Measurements from ENCODE around the gene ELOVL6. TPM values are rescaled to one million over a fixed set of nuclear protein-coding genes. Genes with fewer than 3 reads are reported as not detected.
A peak's percentile ranks its signal among the peaks of the same experiment; 100 is the strongest.

The ELOVL6 gene
- total RNA-seq, 1 experiment from 2014 or later = 23.5 TPM

GRCh38 chr4:110106931-110107296 is 91.5 kb downstream of the ELOVL6 start:
- Mint-ChIP-seq H3K4me1 (ENCODE audit: insufficient read depth, unreplicated experiment) (peaks cover 14% of the 10 kb centered on the region), H3K27me3 (ENCODE audit: insufficient read depth, unreplicated experiment) (no peaks in the 10 kb centered on the region), H3K27ac (ENCODE audit: low read depth, unreplicated experiment) (peak overlapping the region; percentile 54), H3K36me3 (ENCODE audit: insufficient read depth, unreplicated experiment) (peaks cover 2% of the 10 kb centered on the region), H3K9me3 (ENCODE audit: unreplicated experiment) (no peaks in the 10 kb centered on the region), H3K4me3 (ENCODE audit: unreplicated experiment) (no peak overlapping the region)
- peak; percentile 54 for DNase-seq (ENCODE audit: unreplicated experiment)
- ChIA-PET CTCF (interaction anchor here (1.0 kb wide), 1 partner anchor 256 kb away, joined by 3 read pairs; no protein-coding TSS in a partner anchor), POLR2A (interaction anchor here (1.0 to 2.4 kb wide), 8 partner anchors 13 to 90 kb away, joined by 3 to 10 read pairs (median 5); no protein-coding TSS in a partner anchor)
- TF ChIP-seq CTCF (IDR thresholded peaks at IDR 0.05; ENCODE audit: unreplicated experiment) = no peak
- no TSS peak for BruUV-seq (replicated peaks)
- intact Hi-C loops (cut with micrococcal nuclease) = no loop called here

DNA sequence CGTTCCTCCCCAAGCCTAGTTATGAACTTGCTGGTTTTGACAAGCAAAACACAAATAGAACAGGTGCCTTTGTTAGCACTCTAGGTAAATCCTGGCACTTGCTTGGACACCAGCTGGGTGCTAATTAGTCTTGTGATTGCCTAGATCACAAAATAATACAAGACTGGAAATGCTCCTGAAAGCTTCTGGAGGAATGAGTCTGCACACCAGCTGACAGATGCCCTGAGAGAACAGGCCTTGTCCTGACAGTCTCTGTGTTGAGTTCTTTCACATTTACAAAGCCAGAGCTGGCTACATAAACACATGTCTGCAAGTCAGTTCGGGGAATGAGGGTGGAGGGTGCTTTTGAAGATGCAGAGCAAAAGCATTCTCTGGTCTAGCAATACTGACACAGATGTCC is 93.8 kb downstream of the ELOVL6 start:
- H3K27ac Mint-ChIP-seq (ENCODE audit: low read depth, unreplicated experiment) = no peak overlapping the region
- CTCF ChIA-PET = interaction anchor here (0.9 kb wide), 1 partner anchor 11 kb away, joined by 4 read pairs; no protein-coding TSS in a partner anchor
- peaks cover 16% of the 10 kb centered on the region for H3K4me1 Mint-ChIP-seq (ENCODE audit: insufficient read depth, unreplicated experiment)
- POLR2A ChIA-PET = interaction anchor here (0.7 to 1.4 kb wide), 2 partner anchors 94 to 357 kb away, joined by 3 read pairs; partner anchors contain the start of gene ELOVL6
- no peaks in the 10 kb centered on the region for H3K27me3 Mint-ChIP-seq (ENCODE audit: insufficient read depth, unreplicated experiment)
- no peak overlapping the region for H3K4me3 Mint-ChIP-seq (ENCODE audit: unreplicated experiment)
- no peaks in the 10 kb centered on the region for H3K9me3 Mint-ChIP-seq (ENCODE audit: unreplicated experiment)
- BruUV-seq (replicated peaks) = no TSS peak
- no peaks in the 10 kb centered on the region for H3K36me3 Mint-ChIP-seq (ENCODE audit: insufficient read depth, unreplicated experiment)
- intact Hi-C loops (cut with micrococcal nuclease) = no loop called here
- no peak for DNase-seq (ENCODE audit: unreplicated experiment)
- no peak for TF ChIP-seq CTCF (IDR thresholded peaks at IDR 0.05; ENCODE audit: unreplicated experiment)

DNA sequence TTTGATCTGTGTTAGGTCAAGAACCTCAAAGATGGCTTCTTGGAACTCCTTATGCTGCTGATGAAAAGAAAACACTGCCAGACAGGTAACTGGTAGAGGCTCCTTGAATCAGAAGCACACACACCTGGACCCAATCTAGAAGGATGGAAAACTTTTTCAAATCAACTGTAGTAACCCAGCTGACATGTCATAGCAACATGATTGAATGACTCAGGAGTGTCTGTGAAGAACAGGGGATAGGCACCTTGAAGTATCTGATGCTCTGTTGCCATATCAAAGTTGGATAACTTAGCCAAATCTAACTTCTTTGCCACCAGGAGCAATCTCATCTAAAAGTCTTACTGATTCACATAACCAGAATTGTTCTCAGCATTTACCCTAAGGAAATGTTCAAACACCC is 98.8 kb downstream of the ELOVL6 start:
- no TSS peak for BruUV-seq (replicated peaks)
- Mint-ChIP-seq H3K27me3 (ENCODE audit: insufficient read depth, unreplicated experiment) (no peaks in the 10 kb centered on the region), H3K36me3 (ENCODE audit: insufficient read depth, unreplicated experiment) (no peaks in the 10 kb centered on the region), H3K4me3 (ENCODE audit: unreplicated experiment) (no peak overlapping the region), H3K27ac (ENCODE audit: low read depth, unreplicated experiment) (no peak overlapping the region), H3K9me3 (ENCODE audit: unreplicated experiment) (no peaks in the 10 kb centered on the region), H3K4me1 (ENCODE audit: insufficient read depth, unreplicated experiment) (peaks cover 7% of the 10 kb centered on the region)
- DNase-seq (ENCODE audit: unreplicated experiment) = no peak
- POLR2A ChIA-PET = no interaction called here
- TF ChIP-seq CTCF (IDR thresholded peaks at IDR 0.05; ENCODE audit: unreplicated experiment) = no peak
- CTCF ChIA-PET = no interaction called here
- intact Hi-C loops (cut with micrococcal nuclease) = no loop called here

DNA sequence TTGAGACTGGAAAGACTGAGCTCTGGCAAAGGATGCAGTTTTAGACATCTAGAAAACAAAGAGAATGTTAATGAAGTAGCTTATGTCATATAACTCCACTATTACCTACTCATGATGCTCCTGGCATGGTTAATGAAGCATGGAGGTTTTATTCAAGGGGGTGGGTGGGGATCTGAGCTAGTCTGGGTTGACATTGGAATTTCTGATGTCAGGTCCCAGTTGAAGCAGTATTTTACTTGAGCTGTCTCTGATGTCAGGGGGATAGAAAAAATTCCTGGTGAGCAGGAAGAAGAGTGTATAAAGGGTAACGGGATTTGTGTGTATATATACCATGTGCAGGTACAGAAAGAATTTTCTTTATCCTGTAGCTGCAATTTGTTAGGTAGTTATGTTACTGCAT is 102.0 kb downstream of the ELOVL6 start:
- no peak for TF ChIP-seq CTCF (IDR thresholded peaks at IDR 0.05; ENCODE audit: unreplicated experiment)
- BruUV-seq (replicated peaks) = no TSS peak
- H3K27ac Mint-ChIP-seq (ENCODE audit: low read depth, unreplicated experiment) = no peak overlapping the region
- ChIA-PET CTCF (interaction anchor here (0.6 to 2.3 kb wide), 5 partner anchors 47 to 419 kb away, joined by 3 to 8 read pairs (median 3); no protein-coding TSS in a partner anchor), POLR2A (interaction anchor here (1.0 to 1.2 kb wide), 4 partner anchors 9 to 101 kb away, joined by 3 to 4 read pairs (median 3); no protein-coding TSS in a partner anchor)
- H3K9me3 Mint-ChIP-seq (ENCODE audit: unreplicated experiment) = no peaks in the 10 kb centered on the region
- no peaks in the 10 kb centered on the region for H3K36me3 Mint-ChIP-seq (ENCODE audit: insufficient read depth, unreplicated experiment)
- H3K27me3 Mint-ChIP-seq (ENCODE audit: insufficient read depth, unreplicated experiment) = no peaks in the 10 kb centered on the region
- intact Hi-C loops (cut with micrococcal nuclease) = no loop called here
- DNase-seq (ENCODE audit: unreplicated experiment) = no peak
- no peak overlapping the region for H3K4me3 Mint-ChIP-seq (ENCODE audit: unreplicated experiment)
- H3K4me1 Mint-ChIP-seq (ENCODE audit: insufficient read depth, unreplicated experiment) = peaks cover 15% of the 10 kb centered on the region

Measured in MCF 10A (cell line).